K562 (cell line): Measurements from ENCODE around the gene C4orf46. TPM values are rescaled to one million over a fixed set of nuclear protein-coding genes. Genes with fewer than 3 reads are reported as not detected.

ENCODE experiments used
- ATF6 ChIP-seq: sonication (generic); formaldehyde crosslinking; IDR thresholded peaks from 2 replicates; pipeline ENCODE4 v1.4.0; 2020; ENCODE audit warnings: mild to moderate bottlenecking, missing genetic modification reagents
- CREB3L1 ChIP-seq: fragments of 450-650 bp; IDR thresholded peaks from 2 replicates; pipeline ENCODE4 v1.6.1; 2014; ENCODE audit warnings: low read depth, mild to moderate bottlenecking, moderate library complexity, borderline replicate concordance
- CREBBP ChIP-seq: IDR thresholded peaks from one replicate; pipeline ENCODE4 v1.6.1; 2012; ENCODE audit warnings: low read depth, mild to moderate bottlenecking, control low read depth, inconsistent platforms, low read length
- IRF2 ChIP-seq: sonication (generic); formaldehyde crosslinking; IDR thresholded peaks from 2 replicates; pipeline ENCODE4 v1.8.1; 2022; ENCODE audit warnings: mild to moderate bottlenecking, missing genetic modification reagents
- NCOA1 ChIP-seq: fragments of 450-650 bp; IDR thresholded peaks from 2 replicates; pipeline ENCODE4 v1.6.1; 2016; ENCODE audit warnings: low read depth
- NEUROD1 ChIP-seq: fragments of 150-350 bp; IDR thresholded peaks from 2 replicates; pipeline ENCODE4 v1.6.1; 2014; ENCODE audit warnings: borderline replicate concordance, low read length, low read depth; ENCODE audit not compliant: partially characterized antibody
- NFIX ChIP-seq: fragments of 250-450 bp; sonication (Bioruptor Pico); IDR thresholded peaks from 2 replicates; pipeline ENCODE4 v1.4.0; 2020; ENCODE audit warnings: low read depth, mild to moderate bottlenecking, moderate library complexity
- POLR3A ChIP-seq: IDR thresholded peaks from 2 replicates; pipeline ENCODE4 v1.6.1; 2011; ENCODE audit warnings: borderline replicate concordance, mild to moderate bottlenecking, moderate library complexity; ENCODE audit not compliant: insufficient read length, insufficient read depth; ENCODE audit errors: extremely low read depth
- PRMT5 ChIP-seq: sonication (generic); formaldehyde crosslinking; IDR thresholded peaks from 2 replicates; pipeline ENCODE4 v1.5.0; 2020; ENCODE audit warnings: missing genetic modification reagents
- RERE ChIP-seq: sonication (generic); formaldehyde crosslinking; IDR thresholded peaks from 2 replicates; pipeline ENCODE4 v1.8.0; 2023; ENCODE audit warnings: missing genetic modification reagents, mild to moderate bottlenecking, borderline replicate concordance
- SLC30A9 ChIP-seq: fragments of 250-450 bp; sonication (Bioruptor Pico); IDR thresholded peaks from 2 replicates; pipeline ENCODE4 v1.8.0; 2022; ENCODE audit warnings: mild to moderate bottlenecking, moderate library complexity
- SPI1 ChIP-seq: IDR thresholded peaks from 2 replicates; pipeline ENCODE4 v1.6.1; 2011; ENCODE audit warnings: low read depth, low read length, control low read depth, borderline replicate concordance
- TEAD2 ChIP-seq: fragments of 450-650 bp; IDR thresholded peaks from 2 replicates; pipeline ENCODE4 v1.6.1; 2016; ENCODE audit warnings: missing genetic modification characterization, control low read depth, missing compliant biosample characterization
- ZNF274 ChIP-seq: IDR thresholded peaks from 2 replicates; pipeline ENCODE4 v1.6.1; 2011; ENCODE audit warnings: low read depth, mild to moderate bottlenecking, low read length, moderate library complexity, borderline replicate concordance
- ZNF41 ChIP-seq: fragments of 250-450 bp; sonication (Bioruptor Pico); conservative IDR thresholded peaks from 2 replicates; pipeline ENCODE4 v1.4.0; 2020; ENCODE audit warnings: mild to moderate bottlenecking
- polyA plus RNA-seq, 8 experiments: library from polyadenylated mRNA; depleted of rRNA in 4 of 8; stranded (reverse) in 5 of 8; unstranded in 3 of 8; fragments of >200 nt; fragmentation: Nextera tagmentation in 2 of 8; fragmentation: Illumina TruSeq in 1 of 8; extraction: Ambion mirVana in 2 of 8; extraction: Trizol in 1 of 8; gene quantifications; 2 replicates each; pipeline versions ENCODE4 v1.2.1 to v1.2.3, GENCODE V29; 2011 to 2014; ENCODE audit warnings: inconsistent platforms in 1 of 8, missing spikeins in 1 of 8
- total RNA-seq, 7 experiments: library from RNA; depleted of rRNA in 6 of 7; stranded (reverse); fragments of >200 nt in 6 of 7; fragmentation: Illumina TruSeq in 2 of 7; extraction: Trizol in 2 of 7; gene quantifications; 2 replicates each; pipeline versions ENCODE4 v1.2.1 to v1.2.3, GENCODE V29; 2011 to 2021; ENCODE audit warnings: low replicate concordance in 1 of 7
- TF ChIP-seq, protein P1 (sequence below): sonication (generic); formaldehyde crosslinking; IDR thresholded peaks from 2 replicates; pipeline ENCODE4 v1.8.0; 2022; ENCODE audit warnings: mild to moderate bottlenecking, missing genetic modification reagents

The C4orf46 gene
- total and polyA plus RNA-seq, 9 of the 15 experiments (the other 6 are each of a cell fraction or from before 2014, with no cell fraction given) = 9.7 to 24.4 (median 17.0) TPM

GRCh38 chr4:158671915-158672806, 474 bp upstream of the C4orf46 start, which contains the start of gene ETFDH (continued):
- TF ChIP-seq, protein P1, sequence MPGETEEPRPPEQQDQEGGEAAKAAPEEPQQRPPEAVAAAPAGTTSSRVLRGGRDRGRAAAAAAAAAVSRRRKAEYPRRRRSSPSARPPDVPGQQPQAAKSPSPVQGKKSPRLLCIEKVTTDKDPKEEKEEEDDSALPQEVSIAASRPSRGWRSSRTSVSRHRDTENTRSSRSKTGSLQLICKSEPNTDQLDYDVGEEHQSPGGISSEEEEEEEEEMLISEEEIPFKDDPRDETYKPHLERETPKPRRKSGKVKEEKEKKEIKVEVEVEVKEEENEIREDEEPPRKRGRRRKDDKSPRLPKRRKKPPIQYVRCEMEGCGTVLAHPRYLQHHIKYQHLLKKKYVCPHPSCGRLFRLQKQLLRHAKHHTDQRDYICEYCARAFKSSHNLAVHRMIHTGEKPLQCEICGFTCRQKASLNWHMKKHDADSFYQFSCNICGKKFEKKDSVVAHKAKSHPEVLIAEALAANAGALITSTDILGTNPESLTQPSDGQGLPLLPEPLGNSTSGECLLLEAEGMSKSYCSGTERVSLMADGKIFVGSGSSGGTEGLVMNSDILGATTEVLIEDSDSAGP (CRISPR knock-in tag) = no peak
- TF ChIP-seq NEUROD1 = peak; percentile 44
- TF ChIP-seq RERE = no peak
- no peak for TF ChIP-seq SLC30A9 (CRISPR knock-in tag)
- no peak for TF ChIP-seq IRF2 (CRISPR knock-in tag)
- peak; percentile 70; the same call in 1 of the 2 replicates for TF ChIP-seq ATF6 (CRISPR knock-in tag)
- no peak for TF ChIP-seq CREBBP
- TF ChIP-seq PRMT5 = no peak
- no peak for TF ChIP-seq TEAD2
- TF ChIP-seq POLR3A = no peak
- no peak for TF ChIP-seq ZNF41 (CRISPR knock-in tag)
- no peak for TF ChIP-seq NFIX (CRISPR knock-in tag)
- TF ChIP-seq CREB3L1 = peak; percentile 93
- TF ChIP-seq SPI1 = no peak
- TF ChIP-seq NCOA1 = 0 out of 2 replicates have a peak, but pooled peaks have one; percentile 51
- no peak for TF ChIP-seq ZNF274
